GM10266 (cell line): ENCODE measurements around the gene EMILIN2.
A peak's percentile ranks its signal among the peaks of the same experiment; 100 is the strongest.
"Not testable (repeated sequence)": the region's sequence is repeated elsewhere in the genome, so short reads cannot be mapped to it uniquely, and the experiment has no call there.

ENCODE experiments used
- DNase-seq: peaks from one replicate; pipeline ENCODE4 v3.0.0; 2012; ENCODE audit errors: extremely low spot score
- CTCF ChIP-seq: IDR thresholded peaks from 2 replicates; pipeline ENCODE4 v1.5.1; 2012; ENCODE audit warnings: mild to moderate bottlenecking, low read depth; ENCODE audit not compliant: control insufficient read depth, insufficient read depth; ENCODE audit errors: missing control alignments

EMILIN2 gene

GRCh38 chr18:2847317-2848246 lies 776 bp downstream of the EMILIN2 start:
- DNase-seq: peak; percentile 84
- TF ChIP-seq CTCF: no peak

GRCh38 chr18:2848247-2849246 lies 1.7 kb downstream of the EMILIN2 start:
- peak; percentile 33 for DNase-seq

GRCh38 chr18:2850816-2851215 lies 4.0 kb downstream of the EMILIN2 start:
- TF ChIP-seq CTCF: no peak
- peak; percentile 10 for DNase-seq

More at GRCh38 chr18:2848247-2849246, 1.7 kb downstream of the EMILIN2 start:
- no peak for TF ChIP-seq CTCF

GRCh38 chr18:2851771-2852170 lies 5.0 kb downstream of the EMILIN2 start:
- peak; percentile 4 for DNase-seq

GRCh38 chr18:2852460-2852859 lies 5.7 kb downstream of the EMILIN2 start:
- DNase-seq: not testable (repeated sequence)

More at GRCh38 chr18:2851771-2852170, 5.0 kb downstream of the EMILIN2 start:
- no peak for TF ChIP-seq CTCF

DNA sequence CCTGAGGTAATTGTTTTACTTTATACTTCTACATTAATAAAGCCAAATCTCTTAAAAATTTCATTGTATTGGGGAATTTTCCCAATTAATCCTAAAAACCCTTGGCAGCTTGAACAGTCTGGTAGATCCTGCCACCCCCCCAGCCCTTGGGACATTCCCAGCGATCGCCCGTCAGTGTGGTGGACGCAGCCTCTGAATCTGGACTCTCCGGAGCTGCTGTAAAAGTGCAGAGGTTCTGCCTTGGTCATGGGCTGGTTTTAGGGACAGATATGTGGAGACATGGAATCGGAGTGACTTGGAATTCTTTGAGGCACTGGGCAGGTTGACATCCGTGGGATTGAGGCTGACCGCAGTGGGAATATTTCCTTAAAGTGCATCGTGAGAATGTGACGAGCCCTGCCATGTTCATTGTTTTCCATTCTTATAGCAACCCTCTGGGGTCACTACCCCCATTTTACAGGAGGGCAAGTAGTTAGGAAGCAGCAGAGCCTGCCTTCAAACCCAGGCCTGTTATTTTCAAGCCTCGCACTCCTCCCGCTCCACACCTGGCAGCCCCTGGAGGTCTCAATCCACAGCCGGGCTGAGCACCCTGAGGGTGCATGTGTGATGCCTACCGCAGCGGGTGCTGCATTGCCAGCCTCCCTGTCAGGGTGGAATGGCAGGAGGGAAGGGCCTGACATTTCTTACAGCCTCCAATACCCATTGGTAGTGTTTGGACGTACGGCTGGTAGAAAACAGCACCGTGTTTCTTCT lies 6.5 kb downstream of the EMILIN2 start:
- no peak for TF ChIP-seq CTCF
- peak; percentile 4 for DNase-seq
